ENCODE measurements around the gene NAA40. TPM values are rescaled to one million over a fixed set of nuclear protein-coding genes. Genes with fewer than 3 reads are reported as not detected.
A peak's percentile ranks its signal among the peaks of the same experiment; 100 is the strongest.

Gene NAA40
- total RNA-seq, 2 experiments from 2014 or later: 37.0 to 46.0 TPM

GRCh38 chr11:63916837-63917691 is 21.7 kb upstream of the NAA40 start, which contains the start of gene RCOR2:
Gene RCOR2, minus strand, starts transcription at chr11:63917164. Its CDS starts 708 bp downstream, at chr11:63916456.
- CTCF ChIA-PET: interaction anchor here (1.0 to 2.5 kb wide), 6 partner anchors 10 to 81 kb away, joined by 4 to 10 read pairs (median 4); no protein-coding TSS in a partner anchor
- H3K4me1 Mint-ChIP-seq: peaks cover 10% of the 10 kb centered on the region
- no peaks in the 10 kb centered on the region for H3K9me3 Mint-ChIP-seq (ENCODE audit: low read depth)
- DNase-seq: peak; percentile 67
- peaks cover 11% of the 10 kb centered on the region for H3K27me3 Mint-ChIP-seq
- peak; percentile 77 for ATAC-seq
- no peaks in the 10 kb centered on the region for H3K36me3 Mint-ChIP-seq
- peak within 1 kb of the TSS; percentile 56 for H3K4me3 Mint-ChIP-seq
- no peak within 1 kb of the TSS for H3K27ac Mint-ChIP-seq

DNA sequence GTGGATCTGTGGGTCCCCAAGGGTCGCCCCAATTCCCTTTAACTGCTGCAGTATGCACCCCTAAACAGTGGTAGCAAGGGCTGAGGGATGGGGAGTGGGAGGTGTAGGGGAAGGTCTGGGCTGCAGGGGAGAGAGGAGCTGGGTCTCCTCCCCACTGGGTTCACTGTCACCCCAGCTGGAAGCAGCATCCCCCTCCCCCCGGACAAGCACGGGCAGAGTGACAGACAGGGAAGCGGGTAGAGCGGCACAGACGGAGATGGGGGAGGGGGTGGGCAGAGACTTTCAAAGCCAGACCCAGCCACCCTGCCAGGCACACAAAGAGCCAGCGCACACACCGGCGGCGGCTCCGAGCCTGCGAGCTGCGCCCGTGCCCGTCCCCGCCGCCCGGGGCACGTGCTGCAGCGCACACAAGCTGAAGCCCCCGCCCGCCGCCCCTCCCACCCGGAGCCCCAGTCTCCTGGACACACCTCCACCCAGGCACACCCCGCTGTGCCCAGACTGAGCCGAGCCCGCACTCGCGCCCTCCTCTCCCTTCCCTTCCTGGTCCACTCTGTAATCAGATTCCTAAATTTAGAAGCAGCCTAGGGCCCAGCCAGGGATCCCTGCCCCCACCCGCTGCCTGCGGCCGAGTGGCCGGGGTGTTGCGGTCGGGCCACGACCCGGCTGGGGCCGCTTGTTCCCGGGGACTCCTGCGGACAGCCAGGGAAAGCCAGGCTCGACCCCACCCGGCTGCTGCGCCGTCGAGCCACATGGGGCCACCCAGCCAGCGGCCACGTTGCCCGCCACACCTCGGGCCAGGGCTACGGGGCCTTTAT is 20.9 kb upstream of the NAA40 start:
- peak overlapping the region; percentile 41 for H3K4me3 Mint-ChIP-seq
- peaks cover 10% of the 10 kb centered on the region for H3K4me1 Mint-ChIP-seq
- no peak overlapping the region for H3K27ac Mint-ChIP-seq
- no peaks in the 10 kb centered on the region for H3K9me3 Mint-ChIP-seq (ENCODE audit: low read depth)
- H3K36me3 Mint-ChIP-seq: no peaks in the 10 kb centered on the region
- no peak for DNase-seq
- CTCF ChIA-PET: interaction anchor here (1.0 to 2.1 kb wide), 5 partner anchors 11 to 81 kb away, joined by 4 to 10 read pairs (median 4); no protein-coding TSS in a partner anchor
- no peak for ATAC-seq
- peaks cover 17% of the 10 kb centered on the region for H3K27me3 Mint-ChIP-seq

GRCh38 chr11:63918507-63919191 is 20.2 kb upstream of the NAA40 start:
- CTCF ChIA-PET: interaction anchor here (1.3 to 2.8 kb wide), 4 partner anchors 12 to 82 kb away, joined by 4 to 10 read pairs (median 8); no protein-coding TSS in a partner anchor
- H3K4me1 Mint-ChIP-seq: peaks cover 10% of the 10 kb centered on the region
- H3K4me3 Mint-ChIP-seq: no peak overlapping the region
- no peaks in the 10 kb centered on the region for H3K36me3 Mint-ChIP-seq
- peaks cover 19% of the 10 kb centered on the region for H3K27me3 Mint-ChIP-seq
- DNase-seq (no peak), ATAC-seq (no peak)
- H3K9me3 Mint-ChIP-seq (ENCODE audit: low read depth): no peaks in the 10 kb centered on the region
- no peak overlapping the region for H3K27ac Mint-ChIP-seq

- DNase-seq: no peak
- Mint-ChIP-seq H3K36me3 (no peaks in the 10 kb centered on the region), H3K4me1 (peaks cover 10% of the 10 kb centered on the region), H3K9me3 (ENCODE audit: low read depth) (no peaks in the 10 kb centered on the region), H3K4me3 (no peak overlapping the region), H3K27ac (no peak overlapping the region), H3K27me3 (peaks cover 21% of the 10 kb centered on the region)
- CTCF ChIA-PET: interaction anchor here (0.8 to 3.6 kb wide), 3 partner anchors 15 to 82 kb away, joined by 5 to 19 read pairs (median 10); partner anchors contain the start of gene MARK2
- ATAC-seq: no peak
These were observed 19.3 kb upstream of the NAA40 start for GRCh38 chr11:63919267-63920125.

DNA sequence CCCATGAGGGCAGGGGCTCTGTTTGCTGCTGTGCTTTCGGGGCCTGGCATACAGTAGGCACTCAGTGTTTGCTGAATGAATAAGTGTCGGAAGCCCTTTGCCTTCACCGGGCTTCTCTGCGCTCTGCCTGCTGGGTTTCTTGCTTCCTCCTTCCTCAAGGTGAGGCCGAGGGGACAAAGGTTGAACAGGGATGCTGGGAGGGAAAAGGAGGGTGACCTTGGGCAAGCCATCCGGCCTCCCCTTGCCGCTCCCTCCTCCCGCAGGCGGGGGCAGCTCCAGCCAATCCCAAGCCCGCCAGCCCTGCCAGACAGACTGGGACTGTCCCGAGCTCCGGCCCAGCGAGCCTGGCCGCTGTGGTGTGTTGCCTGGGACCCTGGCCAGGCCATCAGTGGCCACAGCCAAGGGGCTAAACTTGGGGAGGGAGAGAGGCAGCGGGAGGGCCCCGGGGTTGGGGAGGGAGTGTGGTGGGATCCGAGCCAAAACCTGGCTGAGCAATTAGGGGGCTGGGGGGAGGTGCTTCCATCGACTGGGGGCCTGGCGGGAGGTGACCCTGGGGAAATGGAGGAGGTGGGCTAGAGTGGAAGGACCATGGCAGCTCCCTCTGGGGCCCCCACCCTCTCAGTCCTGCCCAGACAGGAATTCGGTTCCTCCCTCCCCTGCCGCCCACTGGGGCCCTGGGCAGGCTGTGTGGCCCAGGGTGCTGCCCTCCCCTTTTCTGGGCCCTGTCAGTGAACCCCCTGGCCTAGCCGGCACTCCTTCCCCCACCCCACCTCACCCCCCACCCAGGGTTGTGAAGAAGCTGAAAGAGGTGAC is 18.5 kb upstream of the NAA40 start:
- ATAC-seq (no peak), DNase-seq (no peak)
- Mint-ChIP-seq H3K27me3 (peaks cover 23% of the 10 kb centered on the region), H3K36me3 (no peaks in the 10 kb centered on the region), H3K4me1 (peaks cover 10% of the 10 kb centered on the region), H3K9me3 (ENCODE audit: low read depth) (no peaks in the 10 kb centered on the region), H3K27ac (no peak overlapping the region), H3K4me3 (no peak overlapping the region)
- CTCF ChIA-PET: interaction anchor here (0.8 to 3.6 kb wide), 10 partner anchors 9 to 113 kb away, joined by 3 to 19 read pairs (median 4); partner anchors contain the start of gene MARK2

DNA sequence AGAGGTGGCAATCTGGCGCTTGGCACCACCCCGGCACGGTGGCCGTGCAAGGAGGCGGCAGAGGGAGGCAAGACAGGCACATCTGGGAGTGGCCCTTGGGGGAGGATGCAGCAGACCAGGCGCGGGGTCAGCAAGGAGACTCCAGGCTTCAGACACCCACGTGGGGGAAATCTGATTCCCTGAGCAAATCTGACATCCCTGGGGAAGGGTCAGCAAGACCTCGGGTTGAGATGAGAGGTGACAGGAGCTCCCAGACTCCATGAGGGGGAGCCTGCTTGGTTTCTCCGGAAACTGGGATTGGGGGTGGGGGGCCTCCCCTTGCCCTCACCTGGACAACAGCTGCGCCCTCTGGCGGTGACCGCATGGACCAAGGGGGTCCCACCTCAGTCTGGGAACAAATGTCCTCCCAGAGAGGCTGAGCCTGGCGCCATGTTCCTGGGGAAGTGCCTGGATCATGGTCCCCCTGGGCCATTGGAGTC is 17.8 kb upstream of the NAA40 start:
- CTCF ChIA-PET: interaction anchor here (0.8 to 3.6 kb wide), 11 partner anchors 8 to 114 kb away, joined by 3 to 19 read pairs (median 3); partner anchors contain the start of gene MARK2
- H3K9me3 Mint-ChIP-seq (ENCODE audit: low read depth): no peaks in the 10 kb centered on the region
- no peak overlapping the region for H3K27ac Mint-ChIP-seq
- H3K4me3 Mint-ChIP-seq: no peak overlapping the region
- ATAC-seq: no peak
- H3K4me1 Mint-ChIP-seq: peaks cover 10% of the 10 kb centered on the region
- DNase-seq: peak; percentile 57
- H3K27me3 Mint-ChIP-seq: peaks cover 23% of the 10 kb centered on the region
- H3K36me3 Mint-ChIP-seq: no peaks in the 10 kb centered on the region

- CTCF ChIA-PET: interaction anchor here (1.7 to 3.6 kb wide), 2 partner anchors 23 to 85 kb away, joined by 8 to 19 read pairs; partner anchors contain the start of gene MARK2
- H3K27me3 Mint-ChIP-seq: peaks cover 27% of the 10 kb centered on the region
- peaks cover 3% of the 10 kb centered on the region for H3K4me1 Mint-ChIP-seq
- DNase-seq: no peak
- ATAC-seq: no peak
- H3K27ac Mint-ChIP-seq: no peak overlapping the region
- no peaks in the 10 kb centered on the region for H3K9me3 Mint-ChIP-seq (ENCODE audit: low read depth)
- no peaks in the 10 kb centered on the region for H3K36me3 Mint-ChIP-seq
- no peak overlapping the region for H3K4me3 Mint-ChIP-seq
These were observed 16.1 kb upstream of the NAA40 start for GRCh38 chr11:63922673-63923192.

DNA sequence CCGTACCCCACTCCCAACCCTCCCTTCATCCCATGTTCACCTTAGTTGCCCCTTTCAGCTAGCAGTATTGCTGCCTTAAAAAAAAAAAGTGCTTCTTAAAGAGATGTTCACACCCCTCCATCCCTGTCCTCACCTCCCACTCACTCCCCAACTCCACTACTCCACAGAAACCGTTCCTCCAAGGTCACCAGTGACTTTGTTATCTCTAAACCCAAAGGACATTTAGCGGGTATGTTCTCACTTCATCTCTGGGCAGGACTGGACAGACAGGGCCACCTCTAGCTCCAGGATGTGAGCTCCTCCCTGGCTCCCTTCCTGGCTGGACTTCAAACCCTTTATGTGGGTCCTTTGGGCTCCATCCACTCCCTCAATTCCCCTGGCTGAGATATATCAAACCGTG is 15.5 kb upstream of the NAA40 start:
- H3K27ac Mint-ChIP-seq: no peak overlapping the region
- no peak for DNase-seq
- no peak for ATAC-seq
- no peak overlapping the region for H3K4me3 Mint-ChIP-seq
- peaks cover 3% of the 10 kb centered on the region for H3K4me1 Mint-ChIP-seq
- CTCF ChIA-PET: no interaction called here
- H3K27me3 Mint-ChIP-seq: peaks cover 27% of the 10 kb centered on the region
- H3K9me3 Mint-ChIP-seq (ENCODE audit: low read depth): no peaks in the 10 kb centered on the region
- H3K36me3 Mint-ChIP-seq: no peaks in the 10 kb centered on the region

GRCh38 chr11:63929616-63930015 is 9.2 kb upstream of the NAA40 start:
- H3K27me3 Mint-ChIP-seq: peaks cover 10% of the 10 kb centered on the region
- no peaks in the 10 kb centered on the region for H3K4me1 Mint-ChIP-seq
- ATAC-seq (no peak), DNase-seq (no peak)
- H3K27ac Mint-ChIP-seq: no peak overlapping the region
- H3K9me3 Mint-ChIP-seq (ENCODE audit: low read depth): no peaks in the 10 kb centered on the region
- no peak overlapping the region for H3K4me3 Mint-ChIP-seq
- CTCF ChIA-PET: interaction anchor here (1.0 to 1.2 kb wide), 2 partner anchors 8 to 16 kb away, joined by 3 read pairs; no protein-coding TSS in a partner anchor
- H3K36me3 Mint-ChIP-seq: no peaks in the 10 kb centered on the region

DNA sequence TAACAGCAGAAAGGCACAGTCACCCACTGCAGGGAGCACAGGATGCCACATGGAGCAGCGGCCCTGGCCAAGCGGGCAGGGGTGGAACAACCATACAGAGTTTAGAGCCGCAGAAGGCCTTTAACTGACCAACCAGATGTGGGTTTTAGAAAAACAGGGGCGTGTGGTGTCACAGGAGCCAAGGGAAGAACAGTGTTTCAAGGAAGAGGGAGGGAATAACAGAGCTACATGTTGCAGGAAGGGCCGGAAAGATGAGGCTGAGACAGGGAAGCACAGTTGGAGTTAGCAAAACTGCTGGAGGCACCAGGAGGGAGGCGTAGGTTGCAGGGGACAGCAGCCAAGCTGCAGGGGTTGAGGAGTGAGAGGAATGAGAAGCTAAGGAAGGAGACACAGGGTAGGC is 7.8 kb upstream of the NAA40 start:
- H3K9me3 Mint-ChIP-seq (ENCODE audit: low read depth): no peaks in the 10 kb centered on the region
- H3K27ac Mint-ChIP-seq: no peak overlapping the region
- no peaks in the 10 kb centered on the region for H3K4me1 Mint-ChIP-seq
- H3K36me3 Mint-ChIP-seq: no peaks in the 10 kb centered on the region
- DNase-seq (no peak), ATAC-seq (no peak)
- peaks cover 7% of the 10 kb centered on the region for H3K27me3 Mint-ChIP-seq
- CTCF ChIA-PET: interaction anchor here (1.0 kb wide), 1 partner anchor 24 kb away, joined by 3 read pairs; no protein-coding TSS in a partner anchor
- H3K4me3 Mint-ChIP-seq: no peak overlapping the region

DNA sequence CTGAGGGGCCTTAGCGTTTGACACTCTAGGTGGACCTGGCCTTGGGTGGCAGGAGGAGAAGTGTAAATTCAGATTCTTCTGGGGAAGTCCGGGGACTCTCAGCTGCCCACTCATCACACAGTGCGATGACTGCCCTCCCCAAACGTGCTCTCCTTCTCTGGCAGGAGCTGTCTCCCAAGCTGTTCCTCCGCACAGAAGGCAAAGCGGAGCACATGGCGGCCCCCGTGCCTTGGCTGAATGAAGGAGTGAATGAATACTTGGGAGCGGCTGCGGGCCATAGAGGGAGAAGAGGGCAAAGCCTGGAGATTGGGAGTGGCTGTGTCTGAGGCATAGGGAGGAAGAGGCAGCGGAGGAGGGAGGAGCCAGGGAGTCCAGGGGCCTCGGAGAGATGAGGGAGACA is 6.9 kb upstream of the NAA40 start:
- Mint-ChIP-seq H3K9me3 (ENCODE audit: low read depth) (no peaks in the 10 kb centered on the region), H3K4me1 (no peaks in the 10 kb centered on the region), H3K27me3 (peaks cover 3% of the 10 kb centered on the region), H3K4me3 (no peak overlapping the region), H3K27ac (no peak overlapping the region), H3K36me3 (no peaks in the 10 kb centered on the region)
- ATAC-seq: no peak
- CTCF ChIA-PET: no interaction called here
- no peak for DNase-seq
